HepG2 (cell line): Measurements from ENCODE around the gene CCDC148. TPM values are rescaled to one million over a fixed set of nuclear protein-coding genes. Genes with fewer than 3 reads are reported as not detected.

ENCODE experiments used
- GATAD2A ChIP-seq: IDR thresholded peaks from 2 replicates; pipeline ENCODE4 v1.6.1; 2016
- KDM1A ChIP-seq: IDR thresholded peaks from 2 replicates; pipeline ENCODE4 v1.6.1; 2016; ENCODE audit warnings: missing compliant biosample characterization
- RERE ChIP-seq: IDR thresholded peaks from 2 replicates; pipeline ENCODE4 v1.6.1; 2016; ENCODE audit warnings: low read depth, missing genetic modification reagents, missing compliant biosample characterization
- ZNF282 ChIP-seq: fragments of 450-650 bp; IDR thresholded peaks from 2 replicates; pipeline ENCODE4 v1.6.1; 2018; ENCODE audit not compliant: partially characterized antibody
- ZNF362 ChIP-seq: sonication (generic); formaldehyde crosslinking; IDR thresholded peaks from 2 replicates; pipeline ENCODE4 v1.4.0; 2020; ENCODE audit warnings: missing genetic modification reagents, mild to moderate bottlenecking, borderline replicate concordance
- ZNF451 ChIP-seq: sonication (generic); formaldehyde crosslinking; IDR thresholded peaks from 2 replicates; pipeline ENCODE4 v1.5.0; 2020; ENCODE audit warnings: mild to moderate bottlenecking, missing genetic modification reagents
- ZNF503 ChIP-seq: sonication (generic); formaldehyde crosslinking; IDR thresholded peaks from 2 replicates; pipeline ENCODE4 v1.4.0; 2020; ENCODE audit warnings: missing genetic modification reagents
- ZNF576 ChIP-seq: sonication (generic); formaldehyde crosslinking; IDR thresholded peaks from 2 replicates; pipeline ENCODE4 v1.4.0; 2020; ENCODE audit warnings: mild to moderate bottlenecking, missing genetic modification reagents
- ZNF670 ChIP-seq: sonication (generic); formaldehyde crosslinking; IDR thresholded peaks from 2 replicates; pipeline ENCODE4 v1.8.0; 2022; ENCODE audit warnings: mild to moderate bottlenecking, missing genetic modification reagents, borderline replicate concordance
- ZNF710 ChIP-seq: sonication (generic); formaldehyde crosslinking; IDR thresholded peaks from 2 replicates; pipeline ENCODE4 v1.5.0; 2020; ENCODE audit warnings: mild to moderate bottlenecking, missing genetic modification reagents, borderline replicate concordance
- ZNF788 ChIP-seq: sonication (generic); formaldehyde crosslinking; IDR thresholded peaks from 2 replicates; pipeline ENCODE4 v1.5.0; 2020; ENCODE audit warnings: mild to moderate bottlenecking, missing genetic modification reagents, borderline replicate concordance
- polyA plus RNA-seq, 8 experiments: library from polyadenylated mRNA; depleted of rRNA in 3 of 8; stranded (reverse) in 7 of 8; unstranded in 1 of 8; fragments of >200 nt; fragmentation: Illumina TruSeq in 4 of 8; extraction: Trizol in 4 of 8; gene quantifications; 2 replicates each; pipeline versions ENCODE4 v1.2.1 to v1.2.3, GENCODE V29; 2011 to 2016; ENCODE audit warnings: low read depth in 4 of 8, missing spikeins in 1 of 8, mixed read lengths in 1 of 8; ENCODE audit not compliant: insufficient read depth in 1 of 8
- total RNA-seq, 5 experiments: library from RNA; depleted of rRNA; stranded (reverse); fragments of >200 nt; fragmentation: Illumina TruSeq; extraction: Trizol; gene quantifications; 2 replicates each; pipeline ENCODE4 v1.2.3, GENCODE V29; 2016; ENCODE audit warnings: low read depth in 1 of 5
- TF ChIP-seq, protein P1 (sequence below): sonication (generic); formaldehyde crosslinking; conservative IDR thresholded peaks from 2 replicates; pipeline ENCODE4 v1.4.0; 2020; ENCODE audit warnings: missing genetic modification reagents
- TF ChIP-seq, protein P2 (sequence below): sonication (generic); formaldehyde crosslinking; IDR thresholded peaks from 2 replicates; pipeline ENCODE4 v1.4.0; 2020; ENCODE audit warnings: missing genetic modification reagents

CCDC148 gene
- total and polyA plus RNA-seq, 2 of the 13 experiments (the other 11 are each of a cell fraction or from before 2014, with no cell fraction given), result 0.30 to 0.49 TPM

- TF ChIP-seq RERE (CRISPR knock-in tag) (peak; percentile 79; the same call in 1 of the 2 replicates), ZNF503 (CRISPR knock-in tag) (peak; percentile 97), ZNF788 (peak; percentile 99), GATAD2A (peak; percentile 92), ZNF282 (no peak), KDM1A (CRISPR knock-in tag) (peak; percentile 98), ZNF710 (CRISPR knock-in tag) (peak; percentile 95), ZNF576 (CRISPR knock-in tag) (peak; percentile 77; the same call in 1 of the 2 replicates), ZNF670 (CRISPR knock-in tag) (0 out of 2 replicates have a peak, but pooled peaks have one; percentile 95), ZNF362 (CRISPR knock-in tag) (peak; percentile 89), ZNF451 (peak; percentile 99)
- TF ChIP-seq, protein P1, sequence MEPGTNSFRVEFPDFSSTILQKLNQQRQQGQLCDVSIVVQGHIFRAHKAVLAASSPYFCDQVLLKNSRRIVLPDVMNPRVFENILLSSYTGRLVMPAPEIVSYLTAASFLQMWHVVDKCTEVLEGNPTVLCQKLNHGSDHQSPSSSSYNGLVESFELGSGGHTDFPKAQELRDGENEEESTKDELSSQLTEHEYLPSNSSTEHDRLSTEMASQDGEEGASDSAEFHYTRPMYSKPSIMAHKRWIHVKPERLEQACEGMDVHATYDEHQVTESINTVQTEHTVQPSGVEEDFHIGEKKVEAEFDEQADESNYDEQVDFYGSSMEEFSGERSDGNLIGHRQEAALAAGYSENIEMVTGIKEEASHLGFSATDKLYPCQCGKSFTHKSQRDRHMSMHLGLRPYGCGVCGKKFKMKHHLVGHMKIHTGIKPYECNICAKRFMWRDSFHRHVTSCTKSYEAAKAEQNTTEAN (CRISPR knock-in tag), result peak; percentile 98
- TF ChIP-seq, protein P2, sequence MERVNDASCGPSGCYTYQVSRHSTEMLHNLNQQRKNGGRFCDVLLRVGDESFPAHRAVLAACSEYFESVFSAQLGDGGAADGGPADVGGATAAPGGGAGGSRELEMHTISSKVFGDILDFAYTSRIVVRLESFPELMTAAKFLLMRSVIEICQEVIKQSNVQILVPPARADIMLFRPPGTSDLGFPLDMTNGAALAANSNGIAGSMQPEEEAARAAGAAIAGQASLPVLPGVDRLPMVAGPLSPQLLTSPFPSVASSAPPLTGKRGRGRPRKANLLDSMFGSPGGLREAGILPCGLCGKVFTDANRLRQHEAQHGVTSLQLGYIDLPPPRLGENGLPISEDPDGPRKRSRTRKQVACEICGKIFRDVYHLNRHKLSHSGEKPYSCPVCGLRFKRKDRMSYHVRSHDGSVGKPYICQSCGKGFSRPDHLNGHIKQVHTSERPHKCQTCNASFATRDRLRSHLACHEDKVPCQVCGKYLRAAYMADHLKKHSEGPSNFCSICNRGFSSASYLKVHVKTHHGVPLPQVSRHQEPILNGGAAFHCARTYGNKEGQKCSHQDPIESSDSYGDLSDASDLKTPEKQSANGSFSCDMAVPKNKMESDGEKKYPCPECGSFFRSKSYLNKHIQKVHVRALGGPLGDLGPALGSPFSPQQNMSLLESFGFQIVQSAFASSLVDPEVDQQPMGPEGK (CRISPR knock-in tag), result peak; percentile 95
Observed at GRCh38 chr2:158457826-158458616, 1.5 kb upstream of the CCDC148 start (continued).
